GM19351 (cell line): ENCODE results near the gene ZBTB49.
A peak's percentile ranks its signal among the peaks of the same experiment; 100 is the strongest.

ENCODE experiments used
- ATAC-seq: cut with Tn5 transposase; IDR thresholded peaks from one replicate; pipeline ENCODE4 v1.9.1; 2021; ENCODE audit warnings: mild to moderate bottlenecking, moderate library complexity; ENCODE audit not compliant: unreplicated experiment

ZBTB49 gene

DNA sequence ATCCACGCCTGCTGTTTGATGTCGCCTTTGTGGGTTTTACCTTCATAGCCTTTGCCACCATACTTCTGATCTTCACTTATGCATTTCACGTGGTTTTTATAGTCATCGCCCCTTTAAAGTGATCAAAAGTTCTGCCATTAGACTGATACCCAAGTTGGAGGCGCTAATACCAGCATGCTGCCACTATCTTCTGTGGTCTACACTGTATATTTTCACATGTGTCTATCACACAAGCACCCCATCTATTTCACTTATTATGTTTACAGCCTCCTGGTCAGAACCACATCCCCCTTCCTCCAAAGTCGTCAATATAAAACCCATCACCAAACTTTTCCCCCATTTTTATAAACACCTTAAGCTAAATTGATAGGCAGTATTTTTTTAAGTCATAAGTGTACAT, 8.3 kb upstream of the ZBTB49 start:
- ATAC-seq: no peak

DNA sequence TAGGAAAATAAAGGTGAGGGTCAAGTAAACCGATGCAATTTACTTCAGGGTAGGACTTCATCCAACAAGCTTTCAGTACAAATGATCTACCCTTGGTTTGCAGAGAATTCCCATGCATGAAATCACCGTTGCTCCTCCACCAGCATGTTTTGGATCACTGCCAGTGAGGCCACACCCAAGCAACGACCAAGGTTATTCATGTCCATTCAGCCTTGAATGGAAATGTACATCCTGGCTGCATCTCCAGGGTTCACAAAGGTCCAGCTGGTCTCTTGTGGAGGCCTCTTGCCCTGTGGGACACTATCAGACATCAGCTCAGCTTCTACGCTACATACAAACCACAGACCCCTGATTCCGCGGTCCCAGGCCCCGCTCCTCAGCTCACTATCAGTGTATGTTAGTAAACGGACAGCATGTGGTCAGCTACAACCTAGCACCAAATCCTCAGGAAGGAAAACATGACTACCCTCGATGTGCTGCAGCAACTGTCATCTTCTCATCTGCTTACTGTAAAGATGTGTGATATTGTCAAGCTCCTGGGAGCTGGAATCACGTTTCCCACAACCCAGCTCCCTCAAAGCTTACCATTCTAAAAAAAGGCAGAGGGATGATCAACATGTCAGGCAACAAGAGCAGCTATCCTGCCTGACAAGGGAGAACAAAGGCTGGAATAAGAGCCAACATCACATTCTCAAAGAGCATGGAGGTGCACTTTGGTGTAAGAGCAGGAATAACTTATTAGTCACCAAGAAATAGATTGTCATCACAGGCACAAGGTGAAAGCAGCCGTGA, 5.0 kb upstream of the ZBTB49 start:
- no peak for ATAC-seq

DNA sequence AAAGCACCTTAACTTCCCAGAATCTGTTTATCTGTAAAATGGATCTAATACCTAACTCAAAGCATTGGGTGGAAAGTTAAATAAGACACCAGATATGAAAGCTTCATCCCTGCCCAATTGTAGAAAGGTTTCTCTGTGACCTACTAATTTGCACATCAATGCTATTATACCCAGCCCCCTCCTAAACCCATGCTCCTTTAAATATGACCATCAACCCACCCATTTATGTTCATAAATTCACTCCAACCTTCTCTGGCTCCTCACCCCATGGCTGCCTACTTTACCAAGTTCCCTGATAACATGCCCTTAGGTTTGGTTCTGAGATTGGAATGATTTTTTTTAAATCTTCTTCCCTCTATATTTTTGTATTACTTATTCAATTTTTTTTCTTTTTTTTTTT, 2.0 kb upstream of the ZBTB49 start:
- no peak for ATAC-seq

DNA sequence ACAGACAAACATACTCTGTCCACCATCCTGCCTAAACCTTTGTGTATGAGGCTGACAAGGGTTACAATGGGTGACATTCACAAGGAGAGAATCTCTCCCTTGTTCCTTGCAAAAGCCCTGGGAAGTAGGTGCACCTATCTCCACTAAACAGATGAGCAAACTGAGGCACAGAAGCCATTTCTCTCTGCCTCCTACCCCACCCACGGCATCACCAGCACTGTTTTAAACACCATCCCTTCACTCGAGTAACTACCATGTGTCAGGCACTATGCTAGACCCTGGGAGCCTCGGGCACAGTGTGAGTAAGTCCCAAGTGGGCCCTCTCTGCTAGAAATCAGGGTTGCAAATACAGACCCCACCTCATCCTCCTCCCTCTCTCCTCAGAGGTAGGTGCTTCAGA, 996 bp upstream of the ZBTB49 start:
- ATAC-seq: no peak

DNA sequence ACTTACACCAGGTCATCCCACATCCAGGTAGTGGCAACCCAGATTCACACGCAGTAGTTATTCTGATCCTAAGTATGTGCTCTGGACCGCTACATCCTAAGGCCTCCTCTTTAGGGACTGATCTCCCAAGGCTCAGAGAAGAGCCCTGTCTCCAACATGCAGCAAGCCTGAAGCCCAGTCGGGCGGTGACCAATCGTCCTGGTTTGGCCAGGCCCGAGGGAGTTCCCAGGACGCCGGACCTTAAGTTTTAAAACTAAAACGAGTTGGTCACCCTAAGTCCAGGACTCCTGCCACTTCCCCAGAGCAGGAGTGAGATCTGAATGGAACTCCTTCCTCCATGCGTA, 482 bp upstream of the ZBTB49 start:
- peak; percentile 14 for ATAC-seq

DNA sequence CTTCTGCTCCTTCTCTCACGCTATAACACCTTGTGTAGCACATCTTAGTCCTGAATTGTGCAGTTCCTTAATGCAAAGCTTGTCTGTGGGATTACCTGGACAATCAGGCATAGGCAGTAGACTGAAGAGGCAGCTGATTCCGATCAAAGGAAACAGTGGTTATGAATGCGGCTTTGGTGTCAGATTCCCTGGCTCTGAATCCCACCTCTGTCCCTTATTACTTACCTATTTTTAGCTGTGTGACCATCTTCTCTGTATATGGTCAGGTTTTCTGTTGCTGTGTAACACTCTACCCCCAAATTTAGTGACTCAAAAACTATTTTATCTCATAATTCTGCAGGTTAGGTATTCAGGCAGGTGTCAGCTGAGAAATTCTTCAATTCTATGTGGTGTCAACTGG, 3.2 kb downstream of the ZBTB49 start:
- ATAC-seq: no peak

DNA sequence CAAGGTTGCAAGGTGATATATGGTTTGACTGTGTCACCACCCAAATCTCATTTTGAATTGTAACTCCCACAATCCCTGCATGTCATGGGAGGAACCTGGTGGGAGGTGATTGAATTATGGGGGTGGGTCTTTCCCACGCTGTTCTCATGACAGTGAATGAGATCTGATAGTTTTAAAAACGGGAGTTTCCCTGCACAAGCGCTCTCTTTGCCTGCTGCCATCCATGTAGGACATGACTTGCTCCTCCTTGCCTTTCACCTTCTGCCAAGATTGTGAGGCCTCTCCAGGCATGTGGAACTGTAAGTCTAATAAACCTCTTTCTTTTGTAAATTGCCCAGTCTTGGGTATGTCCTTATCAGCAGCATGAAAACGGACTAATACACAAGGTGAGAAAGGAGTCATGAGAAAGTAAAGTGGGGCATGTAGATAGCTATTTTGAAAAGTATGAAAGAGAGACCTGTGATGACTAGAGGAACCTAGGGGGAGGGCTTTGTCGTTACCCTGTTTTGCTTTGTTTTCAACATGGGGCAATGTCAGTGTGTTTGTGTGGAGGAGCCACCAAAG, 6.3 kb downstream of the ZBTB49 start:
- ATAC-seq: no peak

DNA sequence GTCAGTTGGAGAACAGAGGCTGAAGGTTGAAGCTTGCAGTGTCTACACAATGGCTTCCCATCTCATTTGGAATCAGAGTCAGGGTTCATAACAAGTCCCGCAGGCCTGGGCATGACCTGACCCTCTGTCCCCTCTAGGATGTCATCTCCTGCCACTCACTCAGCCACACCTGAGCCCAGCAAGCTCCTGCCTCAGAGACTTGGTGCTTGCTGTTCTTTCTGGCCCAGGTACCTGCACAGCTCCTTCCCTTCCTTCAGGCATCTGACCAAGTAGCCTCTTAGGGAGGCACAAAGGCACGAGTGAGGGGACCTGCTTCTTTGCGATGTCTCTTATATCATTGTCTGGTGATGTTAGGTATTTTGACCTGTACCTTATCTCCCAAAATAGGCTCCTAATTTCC, 9.0 kb downstream of the ZBTB49 start:
- no peak for ATAC-seq

DNA sequence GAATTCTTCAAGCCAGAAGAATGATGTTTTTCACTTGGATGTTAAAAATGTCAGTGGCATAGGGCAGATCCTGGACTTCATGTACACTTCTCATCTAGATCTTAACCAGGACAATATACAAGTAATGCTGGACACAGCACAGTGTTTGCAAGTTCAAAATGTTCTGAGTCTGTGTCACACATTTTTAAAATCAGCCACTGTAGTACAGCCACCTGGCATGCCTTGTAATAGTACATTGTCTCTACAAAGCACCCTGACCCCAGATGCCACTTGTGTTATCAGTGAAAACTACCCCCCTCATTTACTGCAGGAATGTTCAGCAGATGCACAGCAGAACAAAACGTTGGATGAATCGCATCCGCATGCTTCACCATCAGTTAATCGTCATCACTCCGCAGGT, 11.9 kb downstream of the ZBTB49 start:
- no peak for ATAC-seq

DNA sequence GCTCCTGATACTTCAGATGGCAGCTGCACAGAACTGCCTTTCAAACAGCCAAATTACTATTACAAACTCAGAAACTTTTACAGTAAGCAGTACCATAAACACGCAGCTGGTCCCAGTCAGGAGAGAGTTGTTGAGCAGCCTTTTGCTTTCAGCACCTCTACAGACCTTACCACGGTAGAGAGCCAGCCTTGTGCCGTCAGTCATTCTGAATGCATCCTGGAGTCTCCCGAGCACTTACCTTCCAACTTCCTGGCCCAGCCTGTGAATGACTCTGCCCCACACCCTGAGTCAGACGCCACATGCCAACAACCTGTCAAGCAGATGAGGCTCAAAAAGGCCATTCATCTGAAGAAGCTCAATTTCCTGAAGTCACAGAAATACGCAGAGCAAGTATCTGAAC, 12.4 kb downstream of the ZBTB49 start:
- ATAC-seq: no peak

DNA sequence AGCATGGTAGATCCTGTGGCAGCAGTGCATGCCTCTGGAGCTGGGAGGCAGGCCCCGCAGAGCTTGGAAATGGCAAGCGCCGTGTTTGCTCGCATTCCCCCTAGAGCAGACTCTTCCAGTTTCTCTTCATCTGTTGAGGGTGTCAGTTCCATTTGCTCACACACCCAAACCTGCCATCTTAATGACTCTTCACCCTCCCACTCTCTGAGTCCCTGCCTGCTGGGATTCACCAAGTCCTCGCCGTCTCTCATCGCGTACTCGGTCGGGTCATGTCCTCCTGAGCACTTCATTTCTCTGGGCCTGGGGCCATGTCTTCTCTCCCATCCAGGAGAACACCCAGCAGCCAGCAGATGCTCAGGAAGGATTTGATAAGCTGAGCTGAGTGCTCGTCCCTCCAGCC, 16.9 kb downstream of the ZBTB49 start:
- no peak for ATAC-seq

DNA sequence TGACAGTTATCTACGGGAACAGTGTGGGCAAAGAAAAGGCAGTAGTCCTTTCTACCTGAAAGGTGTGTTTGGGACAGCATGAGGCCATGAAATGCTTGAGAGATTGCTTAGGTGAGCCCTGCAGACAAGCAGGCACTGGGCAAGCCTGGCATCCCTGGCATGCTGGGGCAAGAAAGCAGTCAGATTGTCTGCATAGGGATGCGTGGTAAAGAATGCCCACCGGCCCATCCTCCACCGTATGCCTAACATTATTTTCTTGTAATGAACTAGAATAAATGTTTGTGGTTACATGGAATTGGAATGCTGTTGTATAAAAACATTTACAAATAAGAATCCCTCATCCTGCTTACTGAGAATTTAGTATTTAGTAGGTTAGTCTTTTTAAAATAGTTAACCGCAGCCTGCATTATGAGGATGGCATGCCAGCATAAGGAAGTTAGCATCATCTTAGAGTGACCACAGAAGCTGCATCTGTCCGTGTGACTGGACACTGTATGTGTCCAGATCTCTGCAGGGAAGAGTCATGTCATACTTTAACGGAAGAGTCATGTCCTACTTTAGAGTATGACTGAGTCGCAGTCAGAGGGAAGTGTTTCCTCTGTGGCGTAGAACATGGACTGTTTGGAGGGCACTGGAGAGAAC, 18.9 kb downstream of the ZBTB49 start:
- no peak for ATAC-seq

DNA sequence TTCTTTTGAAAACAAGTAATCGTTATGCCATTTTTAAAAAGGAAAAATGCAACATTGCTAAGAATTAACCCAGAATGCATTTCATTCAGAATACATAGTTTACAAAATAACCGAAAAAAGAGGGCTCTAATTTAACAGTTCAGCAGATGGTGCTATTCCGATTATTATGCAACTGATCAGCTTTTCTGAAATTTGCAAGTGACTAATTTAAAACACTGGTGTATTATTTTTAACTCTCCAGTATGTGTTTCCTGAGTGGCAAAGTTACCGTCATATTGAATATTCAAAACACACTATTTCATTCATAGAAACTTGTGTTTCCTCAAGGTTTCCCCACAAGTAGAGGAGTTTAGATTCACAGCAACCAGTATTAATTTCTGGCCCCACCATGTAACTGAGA, 21.1 kb downstream of the ZBTB49 start:
- peak; percentile 49 for ATAC-seq

DNA sequence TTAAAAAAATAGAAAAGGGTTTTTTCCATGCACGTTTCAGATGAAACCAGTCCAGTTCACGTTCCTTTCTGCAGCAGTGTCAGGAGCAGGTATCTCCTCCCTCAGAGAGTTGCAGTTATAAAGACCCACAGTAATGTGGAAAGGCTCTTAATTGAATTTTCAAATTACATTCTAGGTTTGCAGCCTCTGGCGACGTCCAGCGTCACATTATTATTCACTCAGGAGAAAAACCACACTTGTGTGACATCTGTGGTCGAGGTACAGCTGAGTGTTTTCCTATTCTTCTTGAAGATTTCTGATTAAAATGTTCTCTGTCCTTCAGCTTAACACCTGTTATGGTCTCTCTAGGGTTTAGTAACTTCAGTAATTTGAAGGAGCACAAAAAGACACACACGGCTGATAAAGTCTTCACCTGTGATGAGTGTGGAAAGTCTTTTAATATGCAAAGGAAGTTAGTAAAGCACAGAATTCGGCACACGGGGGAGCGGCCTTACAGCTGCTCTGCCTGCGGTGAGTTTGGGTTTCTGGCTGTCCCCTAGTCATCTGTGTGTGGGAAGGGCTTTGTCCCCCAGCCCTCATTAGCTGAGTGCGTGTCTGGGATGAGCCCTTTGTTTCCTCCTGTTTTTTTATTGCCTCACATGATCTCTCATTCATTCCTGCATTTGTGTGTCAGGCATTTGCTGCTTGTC, 25.6 kb downstream of the ZBTB49 start:
- ATAC-seq: no peak

DNA sequence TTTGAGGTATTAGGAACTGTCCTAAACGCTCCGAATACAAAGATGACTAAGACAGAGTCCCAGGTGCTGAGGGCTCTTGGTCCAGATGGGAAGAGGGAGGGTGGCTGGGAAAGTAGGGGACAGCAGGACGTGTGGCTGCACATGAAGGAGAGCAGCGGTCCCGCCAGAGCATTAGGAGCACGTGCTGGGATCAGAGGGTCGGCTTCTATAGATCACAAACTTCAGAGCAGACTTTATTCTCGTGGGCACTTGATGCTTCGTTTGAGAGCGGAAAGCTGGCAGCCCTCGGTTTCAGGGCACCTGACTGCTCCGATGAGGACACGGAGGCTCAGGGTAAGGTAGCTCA, 26.1 kb downstream of the ZBTB49 start:
- no peak for ATAC-seq

DNA sequence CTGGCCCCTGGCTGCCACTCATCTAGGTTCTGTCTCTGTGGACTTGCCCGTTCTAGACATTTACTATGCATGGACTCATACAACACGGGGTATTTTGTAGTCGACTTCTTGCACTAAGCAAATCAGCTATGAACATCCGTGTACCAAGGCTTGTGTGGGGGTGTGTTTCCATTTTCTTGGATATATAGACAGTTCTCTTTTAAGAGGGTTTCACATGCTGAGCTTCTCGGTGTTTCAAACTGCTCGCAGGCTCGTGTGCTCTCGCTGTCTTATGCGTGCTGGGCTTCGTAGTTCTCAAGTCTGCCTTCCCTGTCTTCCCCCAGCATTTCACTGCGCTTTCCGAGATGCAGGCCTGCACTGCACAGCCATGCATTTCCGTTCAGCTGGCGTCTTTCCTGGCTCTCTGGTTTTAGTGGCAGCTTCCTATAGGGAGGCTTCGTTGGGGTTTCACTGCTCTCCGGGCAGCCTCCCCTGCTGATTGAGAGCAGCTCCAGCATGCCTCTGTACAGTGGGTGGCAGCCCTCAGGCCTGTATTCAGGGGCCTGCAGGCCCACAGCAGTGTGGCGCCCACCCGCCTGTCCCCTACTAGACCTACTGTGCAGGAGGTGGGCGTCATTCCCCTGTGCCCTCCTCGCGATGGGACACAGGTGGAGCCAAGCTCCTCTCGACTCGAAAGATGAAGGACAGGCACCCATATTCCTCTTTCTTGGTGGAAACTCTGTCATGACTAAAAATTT, 27.6 kb downstream of the ZBTB49 start:
- ATAC-seq: no peak

DNA sequence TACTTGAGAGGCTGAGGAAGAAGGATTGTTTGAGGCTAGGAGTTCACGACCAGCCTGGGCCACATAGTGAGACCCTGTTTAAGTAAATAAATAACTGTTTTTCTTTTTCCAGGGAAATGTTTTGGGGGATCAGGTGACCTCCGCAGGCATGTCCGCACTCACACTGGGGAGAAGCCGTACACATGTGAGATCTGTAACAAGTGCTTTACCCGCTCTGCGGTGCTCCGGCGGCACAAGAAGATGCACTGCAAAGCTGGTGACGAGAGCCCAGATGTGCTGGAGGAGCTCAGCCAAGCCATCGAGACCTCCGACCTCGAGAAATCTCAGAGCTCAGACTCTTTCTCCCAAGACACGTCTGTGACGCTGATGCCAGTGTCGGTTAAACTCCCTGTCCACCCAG, 30.5 kb downstream of the ZBTB49 start:
- ATAC-seq: no peak

DNA sequence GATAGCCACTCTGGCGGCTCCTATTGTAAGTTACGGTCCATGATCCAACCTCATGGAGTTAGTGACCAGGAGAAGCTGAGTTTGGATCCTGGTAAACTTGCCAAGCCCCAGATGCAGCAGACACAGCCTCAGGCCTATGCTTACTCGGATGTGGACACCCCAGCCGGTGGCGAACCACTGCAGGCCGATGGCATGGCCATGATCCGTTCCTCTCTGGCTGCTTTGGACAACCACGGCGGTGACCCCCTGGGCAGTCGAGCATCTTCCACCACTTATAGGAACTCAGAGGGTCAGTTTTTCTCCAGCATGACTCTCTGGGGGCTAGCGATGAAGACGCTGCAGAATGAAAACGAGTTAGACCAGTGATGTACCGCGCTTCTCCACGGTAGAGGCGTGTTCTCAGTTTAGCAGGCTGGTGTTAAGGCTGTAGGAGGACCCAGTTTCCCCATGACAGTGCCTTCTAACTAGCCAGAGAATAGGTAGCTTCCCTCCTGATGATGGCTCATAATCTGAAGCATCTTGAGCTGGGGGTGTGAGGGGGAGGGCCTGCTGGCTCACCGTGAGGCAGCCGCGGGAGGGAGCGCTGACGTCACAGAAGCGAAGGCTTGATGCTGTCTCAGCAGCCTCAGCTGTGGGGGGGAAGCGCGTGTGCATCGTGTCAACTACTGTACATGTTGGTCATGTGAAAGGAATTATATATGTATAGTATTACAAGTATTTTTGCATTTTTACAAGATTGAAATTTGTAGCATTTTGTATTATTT, 31.1 kb downstream of the ZBTB49 start:
- no peak for ATAC-seq

DNA sequence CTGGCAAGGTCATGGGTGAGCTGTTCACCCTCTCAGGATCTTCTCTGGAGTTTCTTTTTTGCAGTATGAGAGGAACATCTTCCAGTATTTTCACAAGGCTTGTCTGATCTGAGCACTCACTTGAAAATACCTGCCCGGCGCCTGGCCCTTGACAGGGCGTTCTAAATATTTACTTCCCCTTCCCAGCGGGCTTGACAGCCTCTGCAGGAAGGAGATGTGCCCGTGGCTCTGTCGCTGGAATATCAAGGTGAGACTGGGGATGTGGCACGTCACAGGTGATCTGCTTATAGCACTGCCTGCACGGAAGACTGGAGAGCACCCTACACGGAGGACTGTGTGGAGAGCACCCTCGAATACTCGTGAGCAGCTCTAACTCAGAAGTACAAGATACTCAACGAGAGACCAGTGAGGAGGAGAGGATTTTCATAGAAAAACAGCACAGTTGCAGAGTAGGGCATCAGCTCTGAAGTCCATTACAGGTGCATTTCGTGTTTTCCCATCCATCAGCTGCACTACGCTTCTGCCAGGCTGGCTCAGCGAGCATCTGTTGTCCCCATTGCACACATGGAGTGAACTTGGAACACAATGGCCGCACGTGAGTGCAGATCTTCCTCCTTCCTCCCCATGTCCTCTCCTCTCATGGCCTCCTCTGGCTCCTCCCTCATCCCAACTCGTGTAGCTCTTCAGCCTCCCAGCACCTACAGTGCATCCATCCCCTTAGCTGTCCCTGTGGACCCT, 32.1 kb downstream of the ZBTB49 start:
- ATAC-seq: no peak
